Measurements from ENCODE around the gene LCN6. TPM values are rescaled to one million over a fixed set of nuclear protein-coding genes. Genes with fewer than 3 reads are reported as not detected.
A peak's percentile ranks its signal among the peaks of the same experiment; 100 is the strongest.
"Not testable (repeated sequence)": the region's sequence is repeated elsewhere in the genome, so short reads cannot be mapped to it uniquely, and the experiment has no call there.

LCN6 gene
- total RNA-seq, 1 donor from 2014 or later, result not detected

DNA sequence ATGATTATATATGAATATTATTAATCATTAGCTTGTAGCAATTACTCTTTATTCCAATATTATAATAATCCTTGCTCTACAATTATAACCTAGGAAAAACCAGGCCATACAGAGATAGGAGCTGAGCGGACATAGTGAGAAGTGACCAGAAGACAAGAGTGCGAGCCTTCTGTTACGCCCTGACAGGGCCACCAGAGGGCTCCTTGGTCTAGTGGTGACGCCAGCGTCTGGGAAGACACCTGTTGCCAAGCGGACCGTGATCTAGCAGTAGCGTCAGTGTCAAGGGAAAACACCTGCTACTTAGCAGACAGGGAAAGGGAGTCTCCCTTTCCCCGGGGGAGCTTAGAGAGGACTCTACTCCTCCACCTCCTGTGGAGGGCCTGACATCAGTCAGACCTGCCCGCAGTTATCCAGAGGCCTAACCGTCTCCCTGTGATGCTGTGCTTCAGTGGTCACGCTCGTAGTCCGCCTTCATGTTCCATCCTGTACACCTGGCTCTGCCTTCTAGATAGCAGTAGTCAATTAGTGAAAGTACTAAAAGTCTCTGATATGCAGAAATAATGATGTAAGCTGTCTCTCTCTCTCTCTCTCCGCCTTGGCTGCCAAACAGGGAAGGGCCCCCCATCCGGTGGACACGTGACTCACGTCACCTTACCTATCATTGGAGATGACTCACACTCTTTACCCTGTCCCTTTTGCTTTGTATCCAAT is 18.2 kb upstream of the LCN6 start:
- peak; percentile 20 for DNase-seq (ENCODE audit: low read depth)
- peak; percentile 50 for TF ChIP-seq CTCF (conservative IDR thresholded peaks at IDR 0.05; ENCODE audit: low read depth, low read length)
- not testable (repeated sequence) for H3K4me3 ChIP-seq (ENCODE audit: low read depth, low read length)

DNA sequence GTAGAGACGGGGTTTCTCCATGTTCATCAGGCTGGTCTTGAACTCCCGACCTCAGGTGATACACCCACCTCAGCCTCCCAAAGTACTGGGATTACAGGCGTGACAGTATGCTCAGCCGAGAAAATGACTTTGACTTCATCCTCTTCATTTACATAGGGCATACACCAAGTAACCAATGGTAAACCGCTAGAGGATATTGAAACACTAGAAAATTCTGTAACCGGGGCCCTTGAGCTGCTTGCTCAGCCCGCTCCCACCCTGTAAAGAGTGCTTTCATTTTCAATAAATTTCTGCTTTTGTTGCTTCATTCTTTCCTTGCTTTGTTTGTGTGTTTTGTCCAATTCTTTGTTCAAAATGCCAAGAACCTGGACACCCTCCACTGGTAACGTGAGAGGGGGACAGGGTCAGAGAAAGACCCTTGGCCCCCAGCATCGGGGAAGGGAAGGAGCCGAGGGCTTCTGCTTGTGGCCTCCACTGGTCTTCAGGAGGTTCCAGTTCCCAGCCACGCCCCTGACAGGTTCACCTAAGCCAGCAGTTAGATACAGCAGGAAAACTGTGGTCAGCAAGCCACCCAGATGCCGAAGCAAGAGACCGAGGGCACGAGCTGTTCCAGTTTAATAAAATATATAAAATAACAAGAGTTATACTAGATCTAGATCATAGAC is 17.6 kb upstream of the LCN6 start:
- H3K4me3 ChIP-seq (ENCODE audit: low read depth, low read length); DNase-seq (ENCODE audit: low read depth): not testable (repeated sequence)

DNA sequence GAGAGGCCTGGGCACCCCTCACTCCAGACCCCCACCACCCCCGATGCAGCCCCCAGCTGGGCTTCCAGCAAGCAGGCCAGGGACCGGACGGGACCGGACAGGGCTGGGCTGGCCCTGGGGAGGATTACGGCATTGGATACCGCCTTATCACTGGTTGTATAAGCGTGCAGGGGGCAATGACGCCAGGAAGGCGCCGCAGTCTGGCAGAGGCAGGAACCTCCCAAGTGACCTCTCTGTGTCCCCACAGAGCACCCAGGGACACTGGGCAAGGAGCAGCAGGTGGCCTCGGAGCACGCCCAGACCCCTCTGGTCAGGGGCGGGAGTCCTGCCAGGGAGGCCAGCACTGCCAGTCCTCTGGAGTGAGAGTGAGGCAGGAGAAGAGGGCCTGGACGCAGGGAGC is 16.7 kb upstream of the LCN6 start:
- no peak for DNase-seq (ENCODE audit: low read depth)
- TF ChIP-seq CTCF (conservative IDR thresholded peaks at IDR 0.05; ENCODE audit: low read depth, low read length), result no peak
- H3K4me3 ChIP-seq (ENCODE audit: low read depth, low read length), result no peak overlapping the region

- TF ChIP-seq CTCF (conservative IDR thresholded peaks at IDR 0.05; ENCODE audit: low read depth, low read length), result no peak
- no peak within 1 kb of the TSS for H3K4me3 ChIP-seq (ENCODE audit: low read depth, low read length)
- no peak for DNase-seq (ENCODE audit: low read depth)
These were observed 16.1 kb upstream of the LCN6 start, which contains the start of gene LCN15 for GRCh38 chr9:136764301-136764891. LCN15 (minus strand) TSS chr9:136764518; CDS start chr9:136764488, 30 bp downstream.

- no peak for TF ChIP-seq CTCF (conservative IDR thresholded peaks at IDR 0.05; ENCODE audit: low read depth, low read length)
- DNase-seq (ENCODE audit: low read depth), result no peak
- no peak overlapping the region for H3K4me3 ChIP-seq (ENCODE audit: low read depth, low read length)
These were observed 15.3 kb upstream of the LCN6 start for GRCh38 chr9:136763649-136764035.

DNA sequence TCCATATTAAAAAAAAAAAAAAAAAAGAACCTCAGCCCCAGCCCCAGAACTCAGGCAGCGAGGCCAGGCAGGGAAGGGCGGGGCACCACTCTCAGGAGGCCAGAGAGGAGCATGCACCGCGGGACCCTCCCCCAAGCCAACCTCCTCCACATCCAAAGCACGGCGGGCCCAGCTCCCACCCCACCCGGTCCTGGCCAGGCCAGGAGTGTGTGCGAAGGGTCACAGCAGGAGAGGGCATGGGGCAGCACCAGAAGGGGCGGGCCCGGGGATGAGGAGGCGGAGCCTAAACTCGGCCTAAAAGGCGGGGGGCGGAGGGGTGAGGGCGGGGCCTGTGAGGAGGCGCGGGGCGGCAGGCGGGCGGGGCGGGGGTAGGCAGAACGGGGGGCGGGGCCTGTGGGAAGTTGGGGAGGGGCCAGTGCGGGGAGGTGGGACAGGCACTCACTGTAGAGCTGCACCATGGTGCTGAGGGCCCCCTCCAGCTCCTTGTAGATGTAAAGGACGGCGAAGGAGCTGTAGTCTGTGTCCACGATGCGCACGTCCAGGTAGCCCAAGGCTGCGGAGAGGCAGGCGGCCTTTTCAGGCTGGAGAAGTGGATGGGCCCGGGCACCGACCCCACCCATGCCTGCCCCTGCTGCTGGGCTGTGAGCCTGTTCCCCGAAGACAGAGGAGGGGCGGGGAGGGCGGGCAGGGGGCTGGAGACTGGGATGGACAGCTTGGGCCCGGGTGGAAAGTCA is 14.8 kb upstream of the LCN6 start:
- no peak for DNase-seq (ENCODE audit: low read depth)
- no peak overlapping the region for H3K4me3 ChIP-seq (ENCODE audit: low read depth, low read length)
- TF ChIP-seq CTCF (conservative IDR thresholded peaks at IDR 0.05; ENCODE audit: low read depth, low read length), result no peak

GRCh38 chr9:136762221-136762691 is 13.9 kb upstream of the LCN6 start:
- DNase-seq (ENCODE audit: low read depth), result no peak

More at GRCh38 chr9:136762221-136762691, 13.9 kb upstream of the LCN6 start:
- TF ChIP-seq CTCF (conservative IDR thresholded peaks at IDR 0.05; ENCODE audit: low read depth, low read length), result no peak
- H3K4me3 ChIP-seq (ENCODE audit: low read depth, low read length), result no peak overlapping the region

Measured in epithelial cell of proximal tubule (primary cell).